B cell (primary cell): ENCODE data around the gene ABL1. TPM values are rescaled to one million over a fixed set of nuclear protein-coding genes. Genes with fewer than 3 reads are reported as not detected.
"Not testable (repeated sequence)": the region's sequence is repeated elsewhere in the genome, so short reads cannot be mapped to it uniquely, and the experiment has no call there.

Experiments
- ATAC-seq: fragments of 200-7000 bp; cut with Tn5 transposase; one replicate; pipeline ENCODE4 v1.10.0; 2021; ENCODE audit warnings: low read depth, mild to moderate bottlenecking, moderate number of reproducible peaks, moderate library complexity
- CTCF ChIA-PET: fragments of 350-600 bp; sonication (Branson Sonifier 250); formaldehyde crosslinking; loops from one replicate; lab custom pipeline; 2021; ENCODE audit warnings: antibody characterized with exemption, inconsistent platforms; lab: Charles Lee
- POLR2A ChIA-PET: fragments of 350-600 bp; sonication (Branson Sonifier 250); formaldehyde crosslinking; loops from one replicate; lab custom pipeline; 2021; ENCODE audit warnings: antibody characterized with exemption; lab: Charles Lee
- DNase-seq: peaks from one replicate; pipeline ENCODE4 v3.0.0; 2013
- H2AFZ ChIP-seq: 2 replicates; pipeline ENCODE4 v1.6.1; 2012; ENCODE audit warnings: mild to moderate bottlenecking, low read depth, low read length; ENCODE audit not compliant: insufficient read depth, poor library complexity, severe bottlenecking
- H3K27ac ChIP-seq, 2 donors: 1 replicate in 1 of 2; 2 replicates in 1 of 2; pipeline ENCODE4 v1.5.1; 2012 to 2013; ENCODE audit warnings: low read length in 2 of 2, mild to moderate bottlenecking in 2 of 2, moderate library complexity in 1 of 2
- H3K27me3 ChIP-seq, 4 experiments: fragments of 200-600 bp in 1 of 4; sonication (generic) in 1 of 4; replicated peaks in 1 of 4; 1 replicate in 2 of 4; 2 replicates in 2 of 4; pipeline versions ENCODE4 v1.6.1 to v1.7.0; 2013 to 2016; ENCODE audit warnings: low read length in 3 of 4, mild to moderate bottlenecking in 2 of 4, mixed read lengths in 1 of 4, moderate library complexity in 1 of 4; ENCODE audit not compliant: insufficient read depth in 4 of 4, control insufficient read depth in 3 of 4; ENCODE audit errors: control extremely low read depth in 1 of 4
- H3K36me3 ChIP-seq, 2 experiments: replicated peaks in 1 of 2; 1 replicate in 1 of 2; 2 replicates in 1 of 2; pipeline versions ENCODE4 v1.6.1 to v1.7.1; 2013; ENCODE audit warnings: low read length in 1 of 2; ENCODE audit not compliant: insufficient read depth in 2 of 2, control insufficient read depth in 1 of 2; ENCODE audit errors: control extremely low read depth in 1 of 2, extremely low read depth in 1 of 2
- H3K4me1 ChIP-seq, 2 donors: fragments of 200-600 bp in 1 of 2; sonication (generic) in 1 of 2; 1 replicate in 1 of 2; 2 replicates in 1 of 2; pipeline versions ENCODE4 v1.5.1 to v1.6.1; 2013 to 2017; ENCODE audit warnings: low read length in 2 of 2; ENCODE audit not compliant: control insufficient read depth in 2 of 2, insufficient read depth in 2 of 2
- H3K4me2 ChIP-seq: replicated peaks from 2 replicates; pipeline ENCODE3; 2012; ENCODE audit warnings: mild to moderate bottlenecking, low read depth, low read length; ENCODE audit not compliant: poor library complexity, severe bottlenecking
- H3K4me3 ChIP-seq, 5 experiments: fragments of 200-600 bp in 1 of 5; sonication (generic) in 1 of 5; 1 replicate in 3 of 5; 2 replicates in 2 of 5; pipeline versions ENCODE4 v1.5.1 to v1.7.0; 2011 to 2016; ENCODE audit warnings: low read length in 4 of 5, mild to moderate bottlenecking in 4 of 5, low read depth in 2 of 5, control low read depth in 1 of 5, moderate library complexity in 1 of 5; ENCODE audit not compliant: insufficient read depth in 1 of 5; ENCODE audit errors: control extremely low read depth in 1 of 5, extremely low read depth in 1 of 5
- H3K79me2 ChIP-seq: fragments of 200-600 bp; sonication (generic); one replicate; pipeline ENCODE4 v1.6.0; 2016; ENCODE audit warnings: low read length; ENCODE audit not compliant: control insufficient read depth, insufficient read depth
- H3K9ac ChIP-seq: fragments of 200-600 bp; sonication (generic); 2 replicates; pipeline ENCODE4 v1.6.1; 2017; ENCODE audit warnings: mild to moderate bottlenecking, low read length, moderate library complexity
- H3K9me3 ChIP-seq, 3 donors: one replicate each; pipeline versions ENCODE4 v1.6.1 to v1.7.1; 2013; ENCODE audit warnings: low read length in 2 of 3; ENCODE audit not compliant: control insufficient read depth in 2 of 3, insufficient read depth in 1 of 3; ENCODE audit errors: control extremely low read depth in 1 of 3
- H4K20me1 ChIP-seq: 2 replicates; pipeline ENCODE4 v1.6.0; 2012; ENCODE audit warnings: mild to moderate bottlenecking, low read length; ENCODE audit not compliant: insufficient read depth, control insufficient read depth, poor library complexity, severe bottlenecking
- H3K27ac Mint-ChIP-seq: one replicate; pipeline ENCODE4 v1.8.0; 2021; ENCODE audit warnings: mixed read lengths
- H3K27me3 Mint-ChIP-seq: one replicate; pipeline ENCODE4 v1.8.0; 2021; ENCODE audit warnings: mixed read lengths
- H3K4me1 Mint-ChIP-seq: one replicate; pipeline ENCODE4 v1.8.0; 2021; ENCODE audit warnings: mixed read lengths
- H3K4me3 Mint-ChIP-seq: one replicate; pipeline ENCODE4 v1.8.0; 2021; ENCODE audit warnings: mixed read lengths
- H3K9me3 Mint-ChIP-seq: one replicate; pipeline ENCODE4 v1.8.0; 2022; ENCODE audit warnings: mixed read lengths; ENCODE audit not compliant: insufficient read depth
- EZH2 ChIP-seq: IDR thresholded peaks from 2 replicates; pipeline ENCODE4 v1.6.1; 2012; ENCODE audit warnings: borderline replicate concordance, low read depth, mild to moderate bottlenecking, moderate library complexity, low read length; ENCODE audit not compliant: insufficient read depth, poor library complexity, severe bottlenecking
- WGBS: methylation state at CpG from one replicate; pipeline ENCODE4 v1.1.5; 2013; ENCODE audit warnings: missing lambda C conversion rate; ENCODE audit not compliant: insufficient coverage; 5-methylcytosine and 5-hydroxymethylcytosine counted together
- intact Hi-C: fragments of 100-400 bp; cut with micrococcal nuclease; formaldehyde crosslinking; loops from one replicate; pipeline ENCODE4 v1.10.0; 2022
- polyA plus RNA-seq: library from polyadenylated mRNA; depleted of rRNA; stranded (reverse); fragments of >200 nt; gene quantifications from 2 replicates; pipeline ENCODE4 v1.2.3, GENCODE V29; 2012
- total RNA-seq, 2 donors: library from RNA; stranded (reverse); fragments of 120-200 nt in 1 of 2; gene quantifications; 1 replicate in 1 of 2; 2 replicates in 1 of 2; pipeline versions ENCODE4 v1.2.3 to v1.2.4, GENCODE V29; 2013 to 2022
- TF ChIP-seq, protein P1 (sequence below): fragments of 200-600 bp; IDR thresholded peaks from one replicate; pipeline ENCODE4 v1.8.0; 2022; ENCODE audit warnings: antibody characterized with exemption, mild to moderate bottlenecking

The ABL1 gene
- total and polyA plus RNA-seq, 2 donors (not counting 1 experiment from before 2014, with no cell fraction given): 11.9 to 46.0 TPM

DNA sequence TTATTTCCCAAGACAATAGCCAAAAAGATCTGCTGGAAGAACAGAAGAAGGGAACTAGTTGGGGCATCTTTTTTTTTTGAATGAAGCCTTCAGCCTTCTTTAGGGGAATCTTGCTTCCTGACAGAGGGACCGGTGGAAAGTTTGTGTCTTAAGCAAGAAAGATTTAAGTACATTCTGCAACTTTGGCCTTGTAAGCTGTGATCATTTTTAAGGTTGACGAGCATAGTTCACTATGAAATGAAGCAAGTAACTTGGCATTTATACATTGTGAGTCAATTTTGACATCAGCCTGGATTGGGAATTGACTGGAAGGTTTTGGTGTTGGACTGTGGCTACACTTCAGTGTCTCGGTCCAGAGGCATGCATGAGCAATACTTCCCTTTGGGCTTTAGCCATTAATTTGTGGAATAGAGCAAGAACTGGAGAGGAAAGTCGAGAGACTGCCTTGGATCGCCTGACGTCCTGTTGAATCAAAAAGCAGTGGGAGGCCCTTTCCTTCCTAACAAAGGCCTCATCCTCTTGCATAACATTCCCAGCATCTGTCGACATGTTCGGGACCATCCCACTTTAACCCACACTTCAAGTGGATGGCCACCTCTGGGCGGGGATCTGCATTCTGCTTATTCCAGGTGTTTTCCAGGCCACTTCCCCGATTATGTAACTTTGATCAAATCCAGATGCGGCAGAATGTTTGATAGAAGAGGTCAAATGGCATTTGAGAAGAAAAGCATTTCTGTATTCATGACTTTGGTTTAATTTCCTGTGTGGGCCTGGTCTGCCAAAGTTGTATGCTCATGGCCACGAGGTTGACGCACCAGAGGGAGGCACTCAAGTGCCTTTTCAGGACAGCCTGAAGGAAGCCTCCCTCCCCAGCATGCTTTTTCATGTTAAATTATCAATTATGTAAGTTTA is 12.5 kb downstream of the ABL1 start:
- no peak overlapping the region for H3K9ac ChIP-seq
- TF ChIP-seq, protein P1, sequence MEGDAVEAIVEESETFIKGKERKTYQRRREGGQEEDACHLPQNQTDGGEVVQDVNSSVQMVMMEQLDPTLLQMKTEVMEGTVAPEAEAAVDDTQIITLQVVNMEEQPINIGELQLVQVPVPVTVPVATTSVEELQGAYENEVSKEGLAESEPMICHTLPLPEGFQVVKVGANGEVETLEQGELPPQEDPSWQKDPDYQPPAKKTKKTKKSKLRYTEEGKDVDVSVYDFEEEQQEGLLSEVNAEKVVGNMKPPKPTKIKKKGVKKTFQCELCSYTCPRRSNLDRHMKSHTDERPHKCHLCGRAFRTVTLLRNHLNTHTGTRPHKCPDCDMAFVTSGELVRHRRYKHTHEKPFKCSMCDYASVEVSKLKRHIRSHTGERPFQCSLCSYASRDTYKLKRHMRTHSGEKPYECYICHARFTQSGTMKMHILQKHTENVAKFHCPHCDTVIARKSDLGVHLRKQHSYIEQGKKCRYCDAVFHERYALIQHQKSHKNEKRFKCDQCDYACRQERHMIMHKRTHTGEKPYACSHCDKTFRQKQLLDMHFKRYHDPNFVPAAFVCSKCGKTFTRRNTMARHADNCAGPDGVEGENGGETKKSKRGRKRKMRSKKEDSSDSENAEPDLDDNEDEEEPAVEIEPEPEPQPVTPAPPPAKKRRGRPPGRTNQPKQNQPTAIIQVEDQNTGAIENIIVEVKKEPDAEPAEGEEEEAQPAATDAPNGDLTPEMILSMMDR: no peak
- no peak for TF ChIP-seq EZH2
- ATAC-seq: no peak
- no peaks in the 10 kb centered on the region for H3K4me1 ChIP-seq
- peaks cover 0 to 1% of the 10 kb centered on the region in 2 experiments for H3K36me3 ChIP-seq
- H3K27ac ChIP-seq: no peak overlapping the region
- DNase-seq: no peak
- H3K9me3 ChIP-seq: no peaks in the 10 kb centered on the region
- WGBS: 96% methylated on average over 9 of the region's 13 CpGs
- Mint-ChIP-seq H3K4me1 (peaks cover 8% of the 10 kb centered on the region), H3K4me3 (no peak overlapping the region), H3K9me3 (no peaks in the 10 kb centered on the region), H3K27ac (no peak overlapping the region), H3K27me3 (no peaks in the 10 kb centered on the region)
- peaks cover 18% of the 10 kb centered on the region for H4K20me1 ChIP-seq
- H2AFZ ChIP-seq: no peak overlapping the region
- H3K4me2 ChIP-seq: no peak overlapping the region
- intact Hi-C loops: no loop called here
- peaks cover 24% of the 10 kb centered on the region for H3K79me2 ChIP-seq
- ChIA-PET POLR2A (no interaction called here), CTCF (no interaction called here)
- no peaks in the 10 kb centered on the region for H3K27me3 ChIP-seq
- no peak overlapping the region for H3K4me3 ChIP-seq

DNA sequence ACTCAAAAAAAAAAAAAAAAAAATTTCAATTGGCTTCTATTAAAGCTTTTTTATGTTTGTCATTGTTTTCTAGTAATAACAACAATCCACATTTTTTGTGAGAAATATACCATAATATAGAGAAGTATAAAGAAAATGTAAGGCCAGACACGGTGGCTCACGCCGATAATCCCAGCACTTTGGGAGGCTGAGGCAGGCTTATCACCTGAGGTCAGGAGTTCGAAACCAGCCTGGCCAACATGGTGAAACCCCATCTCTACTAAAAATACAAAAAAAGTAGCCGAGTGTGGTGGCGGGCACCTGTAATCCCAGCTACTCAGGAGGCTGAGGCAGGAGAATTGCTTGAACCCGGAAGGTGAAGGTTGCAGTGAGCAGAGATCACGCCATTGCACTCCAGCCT is 13.5 kb downstream of the ABL1 start:
- H3K27ac ChIP-seq, H3K4me1 Mint-ChIP-seq, intact Hi-C loops, DNase-seq, H3K4me1 ChIP-seq, ATAC-seq, H3K4me3 Mint-ChIP-seq, H3K9me3 Mint-ChIP-seq, H3K4me3 ChIP-seq, H3K27ac Mint-ChIP-seq, H2AFZ ChIP-seq, H3K27me3 ChIP-seq, H3K36me3 ChIP-seq, H3K4me2 ChIP-seq, H3K9ac ChIP-seq, POLR2A ChIA-PET, H3K27me3 Mint-ChIP-seq, H3K9me3 ChIP-seq: not testable (repeated sequence)
- Histone ChIP-seq H3K79me2 (peaks cover 20% of the 10 kb centered on the region), H4K20me1 (peaks cover 16% of the 10 kb centered on the region)
- CTCF ChIA-PET: interaction anchor here (0.8 kb wide), 1 partner anchor 175 kb away, joined by 5 read pairs; no protein-coding TSS in a partner anchor
- 100% methylated on average over 1 of the region's 8 CpGs for WGBS
